ENCODE data around the gene TCERG1L.

TCERG1L gene

GRCh38 chr10:131207584-131208532, 103.7 kb downstream of the TCERG1L start:
- no peak for DNase-seq (ENCODE audit: low read depth, low spot score)

- no peak for DNase-seq (ENCODE audit: low read depth, low spot score)
These were observed 104.3 kb downstream of the TCERG1L start for GRCh38 chr10:131207176-131207575.

- DNase-seq (ENCODE audit: low read depth, low spot score): no peak
These were observed 105.2 kb downstream of the TCERG1L start for GRCh38 chr10:131206111-131206995.

GRCh38 chr10:131205556-131205955, 106.0 kb downstream of the TCERG1L start:
- no peak for DNase-seq (ENCODE audit: low read depth, low spot score)

GRCh38 chr10:131204406-131205152, 106.9 kb downstream of the TCERG1L start:
- DNase-seq (ENCODE audit: low read depth, low spot score): no peak

GRCh38 chr10:131203456-131204357, 107.8 kb downstream of the TCERG1L start:
- DNase-seq (ENCODE audit: low read depth, low spot score): no peak

GRCh38 chr10:131202990-131203389, 108.5 kb downstream of the TCERG1L start:
- no peak for DNase-seq (ENCODE audit: low read depth, low spot score)

- DNase-seq (ENCODE audit: low read depth, low spot score): no peak
These were observed 109.6 kb downstream of the TCERG1L start for GRCh38 chr10:131201741-131202515.

GRCh38 chr10:131200856-131201470, 110.6 kb downstream of the TCERG1L start:
- DNase-seq (ENCODE audit: low read depth, low spot score): no peak

- DNase-seq (ENCODE audit: low read depth, low spot score): no peak
These were observed 111.9 kb downstream of the TCERG1L start for GRCh38 chr10:131199646-131200045.

- no peak for DNase-seq (ENCODE audit: low read depth, low spot score)
These were observed 112.7 kb downstream of the TCERG1L start for GRCh38 chr10:131198843-131199242.

GRCh38 chr10:131198401-131198800, 113.1 kb downstream of the TCERG1L start:
- DNase-seq (ENCODE audit: low read depth, low spot score): no peak

- DNase-seq (ENCODE audit: low read depth, low spot score): no peak
These were observed 115.2 kb downstream of the TCERG1L start for GRCh38 chr10:131196176-131196885.

GRCh38 chr10:131195558-131196159, 115.9 kb downstream of the TCERG1L start:
- DNase-seq (ENCODE audit: low read depth, low spot score): no peak

GRCh38 chr10:131195116-131195515, 116.4 kb downstream of the TCERG1L start:
- DNase-seq (ENCODE audit: low read depth, low spot score): no peak

- DNase-seq (ENCODE audit: low read depth, low spot score): no peak
These were observed 117.6 kb downstream of the TCERG1L start for GRCh38 chr10:131193923-131194322.

- no peak for DNase-seq (ENCODE audit: low read depth, low spot score)
These were observed 123.0 kb downstream of the TCERG1L start for GRCh38 chr10:131188494-131188893.

- no peak for DNase-seq (ENCODE audit: low read depth, low spot score)
These were observed 123.6 kb downstream of the TCERG1L start for GRCh38 chr10:131187926-131188325.
